C4-2B (cell line): ENCODE data around the gene MAST4.

Source experiments
- ZFX ChIP-seq: fragments of 450-650 bp; IDR thresholded peaks from 2 replicates; pipeline ENCODE4 v1.6.1; 2017
- TF ChIP-seq, protein P1 (sequence below): fragments of 450-650 bp; conservative IDR thresholded peaks from 2 replicates; pipeline ENCODE4 v1.5.1; 2017; ENCODE audit warnings: mild to moderate bottlenecking

DNA sequence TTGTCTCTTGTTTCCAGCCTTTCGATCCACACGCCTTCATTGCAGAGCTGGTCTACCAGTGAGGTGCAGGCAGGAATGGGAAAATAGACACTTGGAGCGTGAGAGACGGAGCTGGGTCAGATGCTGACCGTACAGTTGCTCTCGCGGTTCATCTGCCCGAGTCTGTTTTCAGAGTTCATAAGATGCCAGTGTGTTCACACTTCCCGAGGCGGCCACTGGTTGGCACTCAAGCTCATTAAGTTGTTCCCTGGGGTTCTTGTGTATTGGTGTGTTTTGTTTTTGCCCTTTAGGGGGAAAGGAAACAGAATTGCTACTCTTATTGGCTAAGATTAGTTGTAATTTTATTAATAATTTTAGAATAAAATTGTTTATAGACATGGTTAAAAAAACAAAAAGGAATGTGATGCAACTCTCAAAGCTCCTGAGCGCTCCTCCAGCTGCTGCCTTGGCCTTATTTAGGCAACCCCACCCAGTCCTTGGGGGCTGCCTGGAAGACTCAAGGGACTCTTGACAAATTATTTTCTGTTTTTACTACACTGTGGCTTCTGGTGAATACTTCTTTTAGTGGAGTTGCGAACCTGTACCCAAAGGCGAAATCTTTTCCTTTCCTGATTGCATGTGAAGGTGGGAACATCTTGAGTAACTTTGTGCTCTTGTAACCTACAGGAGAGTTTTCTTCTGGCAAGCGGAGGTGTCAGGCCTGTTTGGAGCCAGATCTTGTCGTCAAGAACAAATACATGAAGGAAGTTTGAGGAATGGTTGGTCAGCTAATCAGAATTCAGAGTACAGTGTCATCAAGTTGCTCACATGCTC is 146.1 kb downstream of the MAST4 start:
- TF ChIP-seq, protein P1, sequence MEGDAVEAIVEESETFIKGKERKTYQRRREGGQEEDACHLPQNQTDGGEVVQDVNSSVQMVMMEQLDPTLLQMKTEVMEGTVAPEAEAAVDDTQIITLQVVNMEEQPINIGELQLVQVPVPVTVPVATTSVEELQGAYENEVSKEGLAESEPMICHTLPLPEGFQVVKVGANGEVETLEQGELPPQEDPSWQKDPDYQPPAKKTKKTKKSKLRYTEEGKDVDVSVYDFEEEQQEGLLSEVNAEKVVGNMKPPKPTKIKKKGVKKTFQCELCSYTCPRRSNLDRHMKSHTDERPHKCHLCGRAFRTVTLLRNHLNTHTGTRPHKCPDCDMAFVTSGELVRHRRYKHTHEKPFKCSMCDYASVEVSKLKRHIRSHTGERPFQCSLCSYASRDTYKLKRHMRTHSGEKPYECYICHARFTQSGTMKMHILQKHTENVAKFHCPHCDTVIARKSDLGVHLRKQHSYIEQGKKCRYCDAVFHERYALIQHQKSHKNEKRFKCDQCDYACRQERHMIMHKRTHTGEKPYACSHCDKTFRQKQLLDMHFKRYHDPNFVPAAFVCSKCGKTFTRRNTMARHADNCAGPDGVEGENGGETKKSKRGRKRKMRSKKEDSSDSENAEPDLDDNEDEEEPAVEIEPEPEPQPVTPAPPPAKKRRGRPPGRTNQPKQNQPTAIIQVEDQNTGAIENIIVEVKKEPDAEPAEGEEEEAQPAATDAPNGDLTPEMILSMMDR = peak; percentile 43
- TF ChIP-seq ZFX = no peak
